ENCODE data around the gene ACSL3.

- TF ChIP-seq GLIS3 (CRISPR knock-in tag; IDR thresholded peaks at IDR 0.05) (no peak), ZFP30 (CRISPR knock-in tag; IDR thresholded peaks at IDR 0.05) (no peak), PATZ1 (CRISPR knock-in tag; IDR thresholded peaks at IDR 0.05; ENCODE audit: borderline replicate concordance) (no peak), OSR1 (CRISPR knock-in tag; IDR thresholded peaks at IDR 0.05) (no peak), CREB5 (CRISPR knock-in tag; IDR thresholded peaks at IDR 0.05; ENCODE audit: low read depth) (no peak), CSRNP3 (CRISPR knock-in tag; IDR thresholded peaks at IDR 0.05) (no peak)
Observed at GRCh38 chr2:222949073-222949472, 88.2 kb downstream of the ACSL3 start.

Measured in SK-N-SH treated with all-trans-retinoic acid at 6 μM for 48 hours (cell line).